ENCODE results near the gene NIM1K. TPM values are rescaled to one million over a fixed set of nuclear protein-coding genes. Genes with fewer than 3 reads are reported as not detected.
A peak's percentile ranks its signal among the peaks of the same experiment; 100 is the strongest.

NIM1K gene
- total RNA-seq, 1 donor from 2014 or later: 0.54 TPM

DNA sequence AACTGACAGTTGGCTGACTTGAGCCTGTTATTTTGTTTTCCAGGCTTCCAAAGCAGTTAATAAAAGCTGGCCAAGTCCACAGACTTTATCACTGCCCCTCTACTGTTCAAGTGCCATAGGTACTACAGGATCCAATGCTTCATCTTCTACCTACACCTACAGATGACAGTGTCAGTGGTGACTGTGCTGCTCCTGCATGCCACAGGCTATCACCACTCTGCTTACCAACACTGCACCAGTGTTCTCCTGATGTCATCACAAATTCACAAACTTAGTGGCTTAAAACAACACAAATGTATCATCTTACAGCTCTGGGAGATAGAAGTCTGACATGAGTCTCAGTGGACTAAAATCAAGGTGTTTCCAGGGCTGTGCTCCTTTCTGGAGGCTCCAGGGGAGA, 94.6 kb downstream of the NIM1K start:
- H2AFZ ChIP-seq (ENCODE audit: low read depth, low read length): no peak overlapping the region
- H3K27me3 Mint-ChIP-seq (ENCODE audit: low read depth, unreplicated experiment): no peaks in the 10 kb centered on the region
- TF ChIP-seq, protein P1, sequence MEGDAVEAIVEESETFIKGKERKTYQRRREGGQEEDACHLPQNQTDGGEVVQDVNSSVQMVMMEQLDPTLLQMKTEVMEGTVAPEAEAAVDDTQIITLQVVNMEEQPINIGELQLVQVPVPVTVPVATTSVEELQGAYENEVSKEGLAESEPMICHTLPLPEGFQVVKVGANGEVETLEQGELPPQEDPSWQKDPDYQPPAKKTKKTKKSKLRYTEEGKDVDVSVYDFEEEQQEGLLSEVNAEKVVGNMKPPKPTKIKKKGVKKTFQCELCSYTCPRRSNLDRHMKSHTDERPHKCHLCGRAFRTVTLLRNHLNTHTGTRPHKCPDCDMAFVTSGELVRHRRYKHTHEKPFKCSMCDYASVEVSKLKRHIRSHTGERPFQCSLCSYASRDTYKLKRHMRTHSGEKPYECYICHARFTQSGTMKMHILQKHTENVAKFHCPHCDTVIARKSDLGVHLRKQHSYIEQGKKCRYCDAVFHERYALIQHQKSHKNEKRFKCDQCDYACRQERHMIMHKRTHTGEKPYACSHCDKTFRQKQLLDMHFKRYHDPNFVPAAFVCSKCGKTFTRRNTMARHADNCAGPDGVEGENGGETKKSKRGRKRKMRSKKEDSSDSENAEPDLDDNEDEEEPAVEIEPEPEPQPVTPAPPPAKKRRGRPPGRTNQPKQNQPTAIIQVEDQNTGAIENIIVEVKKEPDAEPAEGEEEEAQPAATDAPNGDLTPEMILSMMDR (IDR thresholded peaks at IDR 0.05; ENCODE audit: insufficient read depth, low read depth, low read length): no peak
- no peak for TF ChIP-seq EZH2 (IDR thresholded peaks at IDR 0.05; ENCODE audit: insufficient read depth, low read length)
- H3K4me2 ChIP-seq (ENCODE audit: low read length): no peak overlapping the region
- DNase-seq (ENCODE audit: low read depth): no peak
- no peak overlapping the region for H3K4me3 ChIP-seq (ENCODE audit: insufficient read depth, low read depth, low read length)
- peaks cover 10% of the 10 kb centered on the region for H4K20me1 ChIP-seq (ENCODE audit: insufficient read depth, low read length)
- H3K4me1 Mint-ChIP-seq (ENCODE audit: low read depth, unreplicated experiment): peaks cover 8% of the 10 kb centered on the region
- H3K27ac Mint-ChIP-seq (ENCODE audit: unreplicated experiment): no peak overlapping the region
- H3K9me3 Mint-ChIP-seq (ENCODE audit: unreplicated experiment): no peaks in the 10 kb centered on the region
- no peaks in the 10 kb centered on the region for H3K9me3 ChIP-seq (ENCODE audit: insufficient read depth, low read depth, low read length)
- H3K4me1 ChIP-seq (ENCODE audit: insufficient read depth, low read length): no peaks in the 10 kb centered on the region
- H3K36me3 ChIP-seq (ENCODE audit: insufficient read depth, low read length): peaks cover 21% of the 10 kb centered on the region
- no peak overlapping the region for H3K9ac ChIP-seq (ENCODE audit: low read length)
- no peaks in the 10 kb centered on the region for H3K27me3 ChIP-seq (ENCODE audit: insufficient read depth, low read length)
- peaks cover 10% of the 10 kb centered on the region for H3K36me3 Mint-ChIP-seq (ENCODE audit: low read depth, unreplicated experiment)
- H3K79me2 ChIP-seq (ENCODE audit: insufficient read depth, low read length): no peaks in the 10 kb centered on the region
- H3K27ac ChIP-seq (ENCODE audit: low read depth, low read length): no peak overlapping the region
- no peak overlapping the region for H3K4me3 Mint-ChIP-seq (ENCODE audit: unreplicated experiment)
- FAIRE-seq: no peak

DNA sequence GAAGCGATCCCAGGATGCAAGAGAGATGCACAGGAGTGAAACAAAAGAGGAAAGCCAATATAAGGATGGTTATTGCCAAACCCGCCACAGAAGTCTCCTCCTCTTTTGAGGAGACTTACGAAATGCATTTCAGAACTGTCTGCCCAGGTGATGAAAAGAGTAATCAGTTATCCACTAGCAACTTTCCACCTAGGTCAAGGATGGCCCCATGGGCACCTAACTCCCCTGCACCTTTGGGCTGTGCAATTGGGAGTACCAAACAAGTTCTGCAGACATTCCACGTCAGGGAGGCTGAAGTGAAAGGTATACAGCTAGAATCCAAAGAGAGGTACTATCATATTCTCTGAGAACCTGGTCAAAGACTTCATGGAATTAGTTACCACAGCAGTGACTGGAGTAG, 95.5 kb downstream of the NIM1K start:
- no peak overlapping the region for H3K4me2 ChIP-seq (ENCODE audit: low read length)
- H3K27ac Mint-ChIP-seq (ENCODE audit: unreplicated experiment): no peak overlapping the region
- H3K27ac ChIP-seq (ENCODE audit: low read depth, low read length): no peak overlapping the region
- peaks cover 26% of the 10 kb centered on the region for H3K36me3 ChIP-seq (ENCODE audit: insufficient read depth, low read length)
- no peak overlapping the region for H3K9ac ChIP-seq (ENCODE audit: low read length)
- H2AFZ ChIP-seq (ENCODE audit: low read depth, low read length): no peak overlapping the region
- H3K27me3 Mint-ChIP-seq (ENCODE audit: low read depth, unreplicated experiment): no peaks in the 10 kb centered on the region
- H3K36me3 Mint-ChIP-seq (ENCODE audit: low read depth, unreplicated experiment): peaks cover 10% of the 10 kb centered on the region
- DNase-seq (ENCODE audit: low read depth) (no peak), FAIRE-seq (no peak)
- no peak overlapping the region for H3K4me3 Mint-ChIP-seq (ENCODE audit: unreplicated experiment)
- H3K4me1 ChIP-seq (ENCODE audit: insufficient read depth, low read length): no peaks in the 10 kb centered on the region
- TF ChIP-seq, protein P1 (IDR thresholded peaks at IDR 0.05; ENCODE audit: insufficient read depth, low read depth, low read length): no peak
- TF ChIP-seq EZH2 (IDR thresholded peaks at IDR 0.05; ENCODE audit: insufficient read depth, low read length): no peak
- H3K4me1 Mint-ChIP-seq (ENCODE audit: low read depth, unreplicated experiment): peaks cover 9% of the 10 kb centered on the region
- no peaks in the 10 kb centered on the region for H3K27me3 ChIP-seq (ENCODE audit: insufficient read depth, low read length)
- H3K79me2 ChIP-seq (ENCODE audit: insufficient read depth, low read length): no peaks in the 10 kb centered on the region
- H4K20me1 ChIP-seq (ENCODE audit: insufficient read depth, low read length): peaks cover 10% of the 10 kb centered on the region
- H3K9me3 Mint-ChIP-seq (ENCODE audit: unreplicated experiment): no peaks in the 10 kb centered on the region
- H3K9me3 ChIP-seq (ENCODE audit: insufficient read depth, low read depth, low read length): no peaks in the 10 kb centered on the region
- H3K4me3 ChIP-seq (ENCODE audit: insufficient read depth, low read depth, low read length): no peak overlapping the region

DNA sequence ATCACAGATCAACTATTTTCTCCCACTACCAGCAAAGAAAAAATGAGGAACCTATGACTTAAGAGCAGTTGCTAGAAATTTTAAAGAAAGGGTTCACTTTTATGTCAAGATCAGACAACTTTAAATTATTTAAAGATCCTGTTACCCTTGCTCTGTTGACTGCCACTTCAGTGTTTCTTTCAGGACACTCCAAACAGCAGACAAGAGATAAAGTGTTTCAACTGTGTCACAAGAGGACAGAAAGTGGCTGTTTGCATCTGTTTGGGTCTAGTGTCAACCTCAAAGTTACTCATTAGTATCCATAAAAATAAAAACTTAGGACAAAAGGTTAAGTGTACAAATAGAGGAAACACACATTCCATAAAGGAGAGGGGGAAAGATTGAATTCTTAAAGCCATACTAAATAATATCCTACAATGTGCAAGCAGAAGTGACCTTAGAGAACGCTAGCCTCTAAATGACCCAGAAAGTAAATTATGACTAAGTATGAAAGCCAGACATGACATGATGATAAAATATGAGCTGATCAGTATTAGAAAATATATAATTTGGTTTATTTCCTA, 96.3 kb downstream of the NIM1K start:
- FAIRE-seq (no peak), DNase-seq (ENCODE audit: low read depth) (no peak)
- Histone ChIP-seq H3K4me1 (ENCODE audit: insufficient read depth, low read length) (no peaks in the 10 kb centered on the region), H3K36me3 (ENCODE audit: insufficient read depth, low read length) (peaks cover 34% of the 10 kb centered on the region), H3K9ac (ENCODE audit: low read length) (no peak overlapping the region), H3K4me3 (ENCODE audit: insufficient read depth, low read depth, low read length) (no peak overlapping the region), H3K4me2 (ENCODE audit: low read length) (no peak overlapping the region), H3K79me2 (ENCODE audit: insufficient read depth, low read length) (no peaks in the 10 kb centered on the region), H2AFZ (ENCODE audit: low read depth, low read length) (no peak overlapping the region), H4K20me1 (ENCODE audit: insufficient read depth, low read length) (peaks cover 10% of the 10 kb centered on the region), H3K9me3 (ENCODE audit: insufficient read depth, low read depth, low read length) (no peaks in the 10 kb centered on the region), H3K27ac (ENCODE audit: low read depth, low read length) (no peak overlapping the region), H3K27me3 (ENCODE audit: insufficient read depth, low read length) (no peaks in the 10 kb centered on the region)
- Mint-ChIP-seq H3K27ac (ENCODE audit: unreplicated experiment) (peak overlapping the region; percentile 45), H3K4me1 (ENCODE audit: low read depth, unreplicated experiment) (peaks cover 9% of the 10 kb centered on the region), H3K4me3 (ENCODE audit: unreplicated experiment) (no peak overlapping the region), H3K27me3 (ENCODE audit: low read depth, unreplicated experiment) (no peaks in the 10 kb centered on the region), H3K9me3 (ENCODE audit: unreplicated experiment) (no peaks in the 10 kb centered on the region), H3K36me3 (ENCODE audit: low read depth, unreplicated experiment) (peaks cover 10% of the 10 kb centered on the region)
- no peak for TF ChIP-seq EZH2 (IDR thresholded peaks at IDR 0.05; ENCODE audit: insufficient read depth, low read length)
- TF ChIP-seq, protein P1 (IDR thresholded peaks at IDR 0.05; ENCODE audit: insufficient read depth, low read depth, low read length): no peak

Measured in astrocyte (in vitro differentiated cells and primary cell).